ENCODE results near the gene IQGAP1.

Gene IQGAP1

DNA sequence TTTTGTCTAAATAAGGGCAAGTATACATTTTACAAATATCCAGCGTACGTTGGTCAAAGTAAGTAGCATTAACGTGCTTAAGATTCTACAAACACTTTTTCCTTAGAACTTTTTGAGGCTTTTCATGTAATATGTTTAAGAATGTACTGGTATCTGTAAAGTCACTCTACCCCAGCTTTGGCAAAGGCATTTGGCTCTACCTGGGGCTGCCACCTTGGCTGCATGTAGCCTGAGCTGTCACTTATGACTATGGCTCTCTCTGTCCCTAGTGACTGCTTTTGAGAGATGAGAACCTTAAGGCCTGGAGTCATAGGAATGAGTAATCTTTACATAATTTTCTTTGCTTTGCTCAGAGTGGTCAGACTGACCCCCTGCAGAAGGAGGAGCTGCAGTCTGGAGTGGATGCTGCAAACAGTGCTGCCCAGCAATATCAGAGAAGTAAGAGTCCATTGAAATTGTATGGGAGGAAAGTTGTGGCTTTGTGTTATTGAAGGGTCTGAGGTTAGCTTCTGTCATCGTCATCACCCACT is 61.2 kb downstream of the IQGAP1 start:
- DNase-seq = no peak

DNA sequence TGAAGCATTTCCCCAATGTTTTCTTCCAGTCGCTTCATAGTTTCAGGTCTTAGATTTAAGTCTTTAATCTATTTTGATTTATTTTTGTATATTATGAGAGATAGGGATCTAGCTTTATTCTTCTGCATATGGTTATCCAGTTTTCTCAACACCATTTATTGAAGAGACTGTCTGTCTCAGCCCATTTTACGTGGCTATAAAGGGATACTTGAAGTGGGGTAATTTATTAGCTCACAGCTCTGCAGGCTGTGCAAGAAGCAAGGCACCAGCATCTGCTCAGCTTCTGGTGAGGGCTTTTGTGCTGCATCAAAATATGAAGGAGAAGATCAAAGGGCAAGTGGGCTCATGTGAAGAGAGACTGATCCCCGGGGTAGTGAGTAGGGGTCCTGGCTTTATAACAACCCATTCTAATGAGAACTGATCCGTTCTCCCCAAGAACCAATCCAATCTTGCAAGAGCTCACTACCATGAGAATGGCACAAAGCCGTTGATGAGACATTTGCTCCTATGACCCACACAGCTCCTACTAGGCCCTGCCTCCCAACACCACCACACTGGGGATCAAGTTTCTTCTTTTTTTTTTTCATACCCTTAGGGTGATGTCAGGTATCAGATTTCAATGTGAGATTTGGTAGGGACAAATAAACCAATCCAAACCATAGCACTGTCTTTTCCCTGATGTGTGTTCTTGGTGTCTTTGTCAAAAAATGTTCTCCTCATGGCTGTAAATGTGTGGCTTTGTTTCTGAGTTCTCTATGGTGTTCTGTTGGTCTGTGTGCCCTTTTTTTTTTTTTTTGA is 63.2 kb downstream of the IQGAP1 start:
- no peak for DNase-seq

DNA sequence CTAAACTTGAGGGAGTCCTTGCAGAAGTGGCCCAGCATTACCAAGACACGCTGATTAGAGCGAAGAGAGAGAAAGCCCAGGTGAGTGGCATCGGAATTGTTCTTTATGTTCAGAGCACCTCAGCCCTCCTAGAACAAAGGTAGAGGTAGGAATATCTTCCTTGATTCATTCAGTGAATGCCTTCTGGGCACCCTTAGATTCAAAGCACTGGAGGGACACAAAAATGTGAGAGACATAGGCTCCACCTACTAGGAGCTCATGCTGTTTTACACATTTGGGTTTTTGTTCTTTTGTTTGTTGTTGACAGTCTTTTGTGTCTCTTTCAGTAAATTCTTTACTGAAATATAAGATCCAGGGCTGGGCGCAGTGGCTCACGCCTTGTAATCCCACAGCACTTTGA is 68.2 kb downstream of the IQGAP1 start:
- DNase-seq = no peak

DNA sequence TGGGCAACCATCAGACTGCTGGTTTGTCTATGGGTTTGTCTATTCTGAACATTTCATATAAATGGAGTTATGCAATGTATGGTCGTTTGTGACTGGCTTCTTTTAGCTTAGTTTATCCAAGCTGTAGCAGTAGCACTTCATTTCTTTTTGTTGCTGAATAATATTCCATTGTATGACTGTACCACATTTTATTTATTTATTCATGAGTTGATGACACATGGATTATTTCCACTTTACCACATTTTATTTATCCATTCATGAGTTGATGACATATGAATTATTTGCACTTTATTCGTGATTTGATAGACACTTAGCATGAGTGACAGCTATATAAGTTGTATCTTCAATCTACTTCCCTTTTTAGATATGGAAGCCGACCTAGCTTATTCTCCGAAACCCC is 70.0 kb downstream of the IQGAP1 start:
- no peak for DNase-seq

DNA sequence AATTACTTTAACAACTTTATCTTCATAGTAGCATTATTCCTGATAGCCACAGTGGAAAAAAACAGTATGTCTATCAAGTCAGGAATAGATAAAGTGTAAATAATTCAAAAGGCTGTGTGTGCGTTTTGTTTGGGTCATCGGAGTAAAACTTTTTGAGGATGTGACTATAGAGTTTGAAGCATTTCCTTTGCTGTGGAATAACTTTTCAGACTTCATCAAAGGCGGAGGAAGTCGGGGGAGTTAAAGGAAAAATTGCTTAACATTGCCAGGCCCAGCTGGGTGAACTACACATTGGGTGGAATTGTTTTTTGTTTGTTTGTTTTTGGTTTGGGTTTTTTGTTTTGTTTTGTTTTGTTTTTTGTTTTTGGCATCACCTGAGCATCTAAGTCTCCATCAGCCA is 71.3 kb downstream of the IQGAP1 start:
- DNase-seq = no peak

DNA sequence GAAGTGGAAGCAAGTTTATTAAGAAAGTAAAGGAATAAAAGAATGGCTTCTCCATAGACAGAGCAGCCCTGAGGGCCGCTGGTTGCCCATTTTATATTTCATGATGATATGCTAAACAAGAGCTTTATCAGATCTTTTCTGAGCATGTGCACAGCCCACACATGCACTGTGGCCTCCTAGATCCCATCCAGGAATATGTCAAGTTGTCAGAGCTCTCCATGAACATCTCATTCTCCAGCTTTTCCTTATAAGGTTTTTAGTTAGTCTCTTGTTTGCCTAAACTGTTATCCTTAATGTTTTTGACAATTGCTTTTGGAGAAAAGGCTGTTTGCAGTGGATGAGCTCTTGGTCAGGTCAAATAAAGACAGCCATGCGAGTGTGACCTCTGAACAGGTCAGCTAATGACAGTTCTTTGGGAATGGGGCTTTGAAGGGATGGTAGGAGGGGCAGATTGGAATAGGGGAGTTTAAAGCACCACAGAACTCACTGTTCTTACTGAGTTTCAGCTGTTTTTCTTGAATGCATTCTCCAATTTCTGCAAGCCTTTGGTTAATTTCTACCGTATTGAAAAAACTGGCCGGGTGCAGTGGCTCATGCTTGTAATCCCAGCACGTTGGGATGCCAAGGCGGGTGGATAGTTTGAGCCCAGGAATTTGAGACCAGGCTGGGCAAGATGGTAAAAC is 72.2 kb downstream of the IQGAP1 start:
- DNase-seq = no peak

DNA sequence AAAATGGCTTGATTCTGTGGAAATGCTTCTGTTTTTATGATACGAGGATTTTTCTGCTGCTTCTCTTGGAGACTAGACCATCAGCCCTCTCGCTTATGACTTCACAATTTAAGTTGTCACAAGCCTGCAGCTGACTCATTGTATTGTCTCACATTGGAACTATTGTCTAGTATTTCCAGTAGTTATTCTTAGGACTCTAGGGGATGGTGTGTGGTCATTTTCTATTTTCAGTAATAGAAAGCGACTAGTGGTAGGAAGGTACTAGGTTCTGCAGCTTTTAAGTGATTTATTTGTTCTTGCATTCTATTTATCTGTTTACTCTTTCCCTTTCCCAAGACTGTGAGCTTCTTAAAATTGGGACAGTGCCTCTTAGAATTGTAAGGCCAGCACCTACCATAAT is 75.3 kb downstream of the IQGAP1 start:
- DNase-seq = no peak

DNA sequence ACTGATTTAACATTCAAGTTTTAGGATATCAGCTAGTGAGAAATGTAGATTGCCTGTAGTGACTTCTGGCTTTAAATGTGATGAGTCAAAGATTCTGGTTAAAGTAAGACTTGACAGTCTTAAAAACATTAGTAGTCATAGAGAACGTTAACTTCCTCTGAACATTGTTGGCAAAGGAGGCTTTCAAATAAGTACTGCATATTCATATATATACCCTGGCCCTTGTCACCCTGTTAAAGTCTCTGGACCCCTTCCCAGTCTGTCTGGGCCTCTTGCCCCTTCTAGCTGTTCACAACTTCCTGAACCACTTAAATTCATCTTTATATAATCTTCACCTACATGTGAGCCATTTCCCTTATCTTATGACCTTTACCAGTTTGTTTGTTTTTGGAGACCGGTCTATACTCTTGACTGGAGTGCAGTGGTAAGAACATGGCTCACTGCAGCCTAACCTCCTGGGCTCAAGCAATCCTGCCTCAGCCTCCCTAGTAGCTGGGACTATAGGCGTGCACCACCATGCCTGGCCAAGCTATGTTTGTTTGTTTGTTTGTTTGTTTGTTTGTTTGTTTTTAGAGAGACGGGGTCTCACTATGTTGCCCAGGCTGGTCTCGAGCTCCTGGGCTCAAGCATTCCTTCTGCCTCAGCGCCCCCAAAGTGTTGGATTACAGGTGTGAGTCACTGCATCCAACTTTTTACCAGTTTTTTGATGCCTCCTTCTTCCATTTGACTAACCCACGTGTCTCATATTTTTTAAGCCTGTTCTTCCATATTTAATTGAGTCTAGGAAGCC is 77.3 kb downstream of the IQGAP1 start:
- DNase-seq = no peak

DNA sequence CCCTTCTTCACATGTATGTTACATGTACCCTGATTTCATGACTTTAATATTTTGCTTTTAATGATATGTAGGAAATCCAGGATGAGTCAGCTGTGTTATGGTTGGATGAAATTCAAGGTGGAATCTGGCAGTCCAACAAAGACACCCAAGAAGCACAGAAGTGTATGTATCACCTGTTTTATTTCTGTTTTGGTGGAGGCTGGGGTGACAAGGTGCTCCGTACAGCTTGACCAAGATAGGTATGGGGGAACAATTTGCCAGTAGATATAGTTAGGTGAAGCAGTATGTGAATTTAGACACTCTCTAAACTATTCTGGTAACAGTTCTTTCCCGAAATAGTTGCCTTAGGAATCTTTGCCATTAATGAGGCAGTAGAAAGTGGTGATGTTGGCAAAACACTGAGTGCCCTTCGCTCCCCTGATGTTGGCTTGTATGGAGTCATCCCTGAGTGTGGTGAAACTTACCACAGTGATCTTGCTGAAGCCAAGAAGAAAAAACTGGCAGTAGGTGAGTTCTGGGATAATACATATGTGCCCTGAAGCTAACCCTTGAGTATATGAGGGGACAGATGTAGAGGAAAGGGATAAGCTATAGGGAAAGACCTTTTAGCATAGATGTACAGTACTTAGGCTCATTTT is 78.0 kb downstream of the IQGAP1 start:
- no peak for DNase-seq

DNA sequence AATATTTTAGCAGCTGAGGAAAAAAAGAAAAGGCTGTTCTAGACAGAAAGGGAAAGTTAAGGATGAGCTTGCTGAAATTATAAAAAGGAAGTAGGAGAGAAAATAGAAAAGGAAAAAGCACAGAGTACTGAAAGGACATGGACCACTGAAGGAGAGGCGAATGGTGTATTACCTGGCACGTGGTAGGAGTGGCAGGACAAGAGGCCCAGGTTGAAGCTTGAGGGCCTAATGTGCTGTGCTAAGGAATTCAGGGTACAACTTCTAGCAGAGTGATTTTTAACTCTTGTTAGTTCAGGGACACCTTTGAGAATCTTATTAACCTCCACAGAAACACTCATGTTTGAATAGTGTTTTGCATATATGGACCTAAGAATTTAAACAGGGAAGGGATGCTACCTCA is 81.7 kb downstream of the IQGAP1 start:
- no peak for DNase-seq

DNA sequence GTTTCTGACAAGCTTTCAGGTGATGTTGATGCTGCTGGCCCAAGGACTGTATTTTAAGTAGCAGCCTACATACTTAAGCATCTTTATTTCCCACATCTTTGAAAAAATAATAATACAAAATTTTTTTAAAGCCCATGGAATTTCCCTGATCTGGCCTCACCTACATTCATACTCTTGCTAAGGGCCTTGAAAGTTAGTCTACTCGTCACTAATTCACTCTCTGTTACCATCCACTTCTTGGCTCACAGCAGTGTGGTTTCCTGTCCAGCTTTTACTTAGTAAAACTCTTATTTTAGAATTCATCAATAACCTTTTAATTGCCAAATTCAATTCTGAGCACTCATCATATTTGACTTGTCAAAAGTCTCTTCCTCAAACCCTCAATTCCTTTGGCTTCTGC is 82.4 kb downstream of the IQGAP1 start:
- no peak for DNase-seq

DNA sequence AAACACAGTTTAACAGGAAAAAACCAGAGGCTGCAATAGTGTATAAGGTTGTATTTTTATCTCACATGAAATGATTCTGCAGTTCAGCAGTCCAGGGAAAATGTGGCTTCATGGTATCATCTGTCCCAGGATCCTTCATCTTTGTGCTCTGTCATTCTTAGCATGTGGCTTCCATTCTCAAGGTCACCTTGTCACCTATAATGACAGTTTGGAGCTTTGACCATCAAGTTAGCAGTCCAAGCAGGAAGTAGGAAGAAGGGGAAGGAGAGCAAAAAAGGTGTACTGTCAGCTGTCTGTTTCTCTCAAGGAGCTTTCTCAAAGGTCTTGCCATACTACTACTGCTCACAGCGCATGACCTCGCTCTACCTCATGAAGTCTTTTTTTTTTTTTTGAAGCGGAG is 83.1 kb downstream of the IQGAP1 start:
- DNase-seq = no peak

DNA sequence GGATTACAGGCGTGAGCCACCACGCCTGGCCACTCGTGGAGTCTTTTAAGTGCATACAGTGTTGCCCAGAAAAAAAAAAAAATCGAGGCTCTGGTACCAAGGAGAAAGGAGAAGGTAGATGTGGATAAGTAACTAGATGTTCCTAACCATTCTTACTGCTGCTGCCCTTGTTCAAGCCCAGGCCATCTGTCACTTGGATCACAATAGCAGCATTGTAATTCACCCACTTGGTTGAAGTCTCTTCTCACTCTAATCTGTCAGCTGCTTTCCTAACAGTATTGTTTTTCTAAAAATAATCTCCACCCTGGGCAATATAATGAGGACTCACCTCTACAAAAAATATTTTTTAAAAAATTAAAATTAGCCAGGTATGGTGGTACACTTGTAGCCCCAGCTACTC is 83.7 kb downstream of the IQGAP1 start:
- DNase-seq = no peak

DNA sequence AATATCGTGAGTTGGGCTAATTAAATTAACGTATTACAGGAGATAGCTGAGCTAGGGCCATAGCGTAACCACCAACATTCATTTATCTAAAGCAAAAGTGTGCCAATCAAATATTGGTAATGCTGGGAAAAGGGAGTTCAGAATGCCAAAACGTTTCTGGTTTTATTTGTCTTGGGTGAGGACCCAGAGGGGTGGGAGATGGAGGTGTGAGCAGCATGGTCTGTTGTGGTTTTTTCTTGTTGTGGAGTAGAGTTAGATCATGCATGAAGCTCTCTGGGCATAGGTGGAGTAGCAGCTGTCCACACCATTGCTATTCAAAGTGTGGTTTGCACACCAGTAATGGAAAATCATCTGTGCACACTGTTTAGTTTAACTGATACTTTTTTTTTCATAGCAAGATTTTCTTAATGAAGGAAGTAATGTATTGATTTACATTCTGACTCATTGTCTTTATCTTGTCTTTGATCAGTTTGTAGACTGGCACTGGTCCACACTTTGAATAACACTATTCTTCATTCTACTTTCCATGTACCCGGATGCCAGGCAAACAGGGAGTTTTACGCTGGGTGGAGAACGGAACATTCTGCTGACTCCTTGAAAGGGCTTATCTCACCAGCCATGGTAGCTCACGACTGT is 90.9 kb downstream of the IQGAP1 start:
- DNase-seq = no peak

DNA sequence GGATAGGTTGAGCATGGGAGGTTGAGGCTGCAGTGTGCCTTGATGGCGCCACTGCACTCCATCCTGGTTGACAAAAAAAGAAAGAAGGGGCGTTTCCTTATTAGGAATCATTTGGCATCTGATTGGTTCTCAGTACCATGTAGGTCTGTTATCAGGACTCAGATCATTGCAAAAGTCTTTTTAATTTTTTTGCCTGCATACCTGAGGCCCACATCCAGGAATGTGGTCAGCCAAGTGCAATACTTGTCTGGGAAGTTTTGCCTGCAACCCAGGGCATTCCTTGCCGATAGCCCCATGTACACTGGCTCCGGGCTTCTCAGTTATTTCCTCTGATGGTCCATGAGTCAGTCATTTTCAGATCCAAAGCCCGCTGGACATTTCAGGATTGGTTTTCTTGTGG is 91.6 kb downstream of the IQGAP1 start:
- DNase-seq = no peak

DNA sequence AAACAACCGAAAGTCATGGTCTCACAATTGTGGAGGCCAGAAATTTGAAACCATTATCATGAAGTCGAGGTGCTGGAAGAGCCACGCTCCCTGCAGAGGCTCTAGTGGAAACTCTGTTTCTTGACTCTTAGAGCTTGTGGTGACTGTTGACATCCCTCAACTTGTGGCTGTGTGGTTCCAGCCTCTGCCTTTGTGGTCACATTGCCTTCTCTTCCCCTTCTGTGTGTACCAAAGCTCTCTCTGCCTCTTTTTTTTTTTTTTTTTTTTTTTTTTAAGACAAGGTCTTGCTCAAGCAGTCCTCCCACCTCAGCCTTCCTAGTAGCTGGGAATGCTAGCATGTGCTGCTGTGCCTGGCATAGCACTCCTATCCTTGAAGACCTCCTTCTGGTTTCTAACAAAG is 93.0 kb downstream of the IQGAP1 start:
- DNase-seq = no peak

DNA sequence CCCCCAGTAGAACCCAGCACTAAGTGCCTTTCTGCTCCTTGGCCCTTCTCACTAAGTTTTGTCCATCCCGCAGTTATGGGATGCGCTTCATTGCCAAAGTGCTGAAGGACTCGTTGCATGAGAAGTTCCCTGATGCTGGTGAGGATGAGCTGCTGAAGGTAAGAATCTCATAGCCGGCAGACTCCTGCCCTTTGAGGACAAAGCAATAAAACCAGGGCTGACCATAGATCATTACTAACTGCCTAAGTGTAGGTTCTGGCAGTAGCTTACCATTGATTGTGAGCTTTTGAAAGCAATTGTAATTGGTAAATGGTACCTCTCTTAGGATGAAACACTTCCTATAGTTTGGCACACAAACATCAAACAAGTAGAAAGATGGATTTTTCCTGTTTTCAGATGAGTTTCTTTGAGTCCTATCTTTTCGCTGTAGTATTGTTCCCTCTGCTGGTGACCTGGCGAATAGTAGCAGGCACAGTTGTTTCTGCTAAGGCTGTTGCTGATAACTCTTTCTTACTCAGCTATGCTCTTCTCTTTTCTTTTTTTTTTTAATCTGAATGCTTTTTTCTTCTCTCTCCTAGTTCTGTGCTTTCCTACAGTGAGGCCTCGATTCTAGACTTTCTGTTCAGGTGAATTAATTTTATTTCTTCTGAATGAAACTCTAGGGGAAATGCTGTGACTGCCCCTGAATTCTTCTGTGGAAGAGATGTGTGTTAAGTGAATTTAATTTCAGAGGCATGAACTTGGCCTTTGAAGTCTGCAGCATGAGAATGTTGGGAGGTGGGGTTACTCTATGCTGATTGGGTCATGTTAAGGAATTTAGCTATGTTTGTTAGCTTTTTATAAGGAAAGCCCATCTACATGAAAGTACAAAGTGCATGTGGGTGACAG is 94.3 kb downstream of the IQGAP1 start:
- DNase-seq = peak; percentile 50

DNA sequence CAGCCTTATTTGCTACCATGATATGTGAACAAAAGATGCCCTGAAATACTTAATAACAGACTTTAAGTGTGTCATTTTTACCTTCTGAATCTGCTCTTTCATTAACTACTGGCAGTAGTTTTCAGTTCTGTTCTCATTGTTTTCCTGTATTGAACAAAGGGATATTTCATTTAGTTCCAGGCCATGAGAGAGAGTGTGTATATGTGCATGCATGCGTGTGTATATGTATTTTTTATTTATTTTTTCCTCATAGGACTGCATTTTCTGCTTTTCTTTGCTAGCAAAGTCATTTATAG is 94.9 kb downstream of the IQGAP1 start:
- no peak for DNase-seq

DNA sequence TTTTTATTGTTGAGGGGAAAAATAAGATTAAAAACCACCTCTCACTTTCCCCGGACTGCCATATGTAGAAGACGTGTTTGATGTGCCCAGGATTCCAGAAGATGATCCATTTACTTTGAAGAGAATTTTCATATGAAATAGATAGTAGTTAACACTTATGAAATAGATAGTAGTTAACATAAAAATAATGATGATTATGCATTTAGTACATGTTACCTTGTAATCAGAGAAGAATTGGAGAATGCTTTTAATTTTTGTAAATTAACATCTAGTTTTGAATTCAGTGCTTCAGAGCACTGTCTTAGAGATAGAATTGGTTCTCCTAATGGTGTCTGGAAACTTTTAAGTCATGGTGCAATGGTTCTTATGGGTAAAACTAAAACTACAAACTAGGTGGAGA is 95.6 kb downstream of the IQGAP1 start:
- DNase-seq = no peak

DNA sequence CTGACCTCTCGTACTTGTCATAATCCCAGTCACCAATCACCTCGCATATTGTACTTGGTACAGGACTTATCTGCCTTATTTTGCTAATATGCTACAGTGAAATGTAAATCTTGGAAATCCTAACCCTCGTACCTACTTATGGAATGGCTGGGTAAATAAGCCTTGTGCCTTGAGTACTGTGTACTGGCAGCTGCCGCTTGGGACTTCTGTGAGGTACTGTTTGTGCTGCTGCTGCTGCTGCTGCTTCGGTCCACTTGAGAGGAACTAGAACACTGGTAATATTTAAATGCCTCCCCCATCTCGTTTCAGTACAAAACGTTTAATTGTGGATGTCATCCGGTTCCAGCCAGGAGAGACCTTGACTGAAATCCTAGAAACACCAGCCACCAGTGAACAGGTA is 99.1 kb downstream of the IQGAP1 start:
- DNase-seq = no peak

DNA sequence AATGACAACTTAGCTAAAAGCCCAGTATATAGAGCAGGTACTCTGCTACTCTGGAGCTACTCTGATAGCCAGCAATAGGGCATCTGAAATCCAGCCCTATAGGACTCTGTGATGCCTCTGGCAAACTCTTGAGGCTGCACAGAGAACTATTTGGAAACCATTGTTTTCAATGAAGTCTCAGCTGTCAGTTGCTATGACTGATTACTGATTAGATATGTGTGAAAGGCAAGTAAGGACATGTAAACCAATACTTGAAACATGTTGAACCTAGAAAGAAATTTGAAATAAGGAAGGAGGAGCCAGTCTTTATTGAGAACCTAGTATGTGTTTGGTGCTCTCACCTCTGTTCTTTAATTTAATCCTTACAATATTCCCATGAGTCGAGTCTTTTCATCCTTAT is 101.5 kb downstream of the IQGAP1 start:
- no peak for DNase-seq

DNA sequence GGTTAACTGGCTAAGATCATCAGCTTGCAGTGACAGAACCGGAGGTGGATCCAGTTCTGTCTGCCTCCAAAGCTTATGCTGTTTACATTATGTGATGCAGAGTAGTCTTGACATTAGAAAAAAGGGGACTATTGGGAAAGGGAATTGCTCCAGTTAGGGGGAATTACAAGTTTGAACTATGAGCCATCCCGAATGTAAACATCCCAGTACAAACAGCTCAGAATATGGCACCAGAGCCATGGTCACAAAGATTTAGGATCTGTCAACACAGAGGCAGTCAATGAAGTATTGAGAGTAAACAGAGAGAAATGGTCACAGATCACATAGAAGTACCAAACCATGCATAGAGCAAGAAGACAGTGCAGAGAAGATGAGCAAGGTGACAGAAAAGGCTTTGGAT is 101.9 kb downstream of the IQGAP1 start:
- no peak for DNase-seq

Measured in retina (tissue), 1 donor.